HG03280 (cell line): ENCODE measurements around the gene CDC42BPB.

Source experiments
- ATAC-seq: cut with Tn5 transposase; IDR thresholded peaks from one replicate; pipeline ENCODE4 v1.9.1; 2021; ENCODE audit warnings: mild to moderate bottlenecking, moderate library complexity; ENCODE audit not compliant: unreplicated experiment

Gene CDC42BPB

DNA sequence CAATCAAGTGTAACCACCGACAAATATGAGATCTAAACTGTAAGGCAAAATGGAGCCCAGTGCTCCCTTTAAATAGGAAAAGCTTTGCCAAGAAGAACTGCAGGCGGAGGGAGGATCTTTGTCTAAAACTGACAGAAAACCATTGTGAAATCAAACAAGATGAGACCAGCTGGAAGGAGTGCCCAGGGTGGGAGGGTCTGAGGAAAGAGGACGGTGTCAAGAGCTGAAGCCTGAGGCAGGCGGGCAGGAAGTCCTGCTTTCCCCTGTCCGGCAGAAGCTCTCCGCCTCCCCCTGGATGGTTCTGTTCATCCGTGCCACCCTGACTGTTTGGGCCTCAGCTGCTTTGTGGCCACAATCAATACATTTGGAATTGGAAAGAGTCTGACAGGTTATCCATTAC is 37.5 kb downstream of the CDC42BPB start:
- ATAC-seq = no peak

DNA sequence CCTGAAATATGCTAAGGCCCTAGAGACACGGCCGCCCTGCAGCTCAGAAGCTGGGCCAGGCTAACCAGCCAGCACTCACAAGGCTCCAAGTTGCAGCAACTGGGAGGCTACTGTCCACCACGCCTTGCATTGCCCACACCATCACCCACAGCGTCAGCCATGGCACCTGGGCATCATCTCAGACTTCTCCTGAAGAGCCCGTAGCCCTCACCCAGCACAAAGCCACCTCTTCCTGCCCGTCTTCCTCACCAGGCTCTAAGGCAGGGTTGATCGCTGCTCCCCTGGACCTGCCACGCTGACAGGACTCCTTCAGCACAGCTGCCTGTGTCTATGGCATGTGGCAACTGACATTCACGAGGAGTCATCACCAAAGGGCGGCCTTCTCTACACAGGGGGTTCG is 38.1 kb downstream of the CDC42BPB start:
- no peak for ATAC-seq

DNA sequence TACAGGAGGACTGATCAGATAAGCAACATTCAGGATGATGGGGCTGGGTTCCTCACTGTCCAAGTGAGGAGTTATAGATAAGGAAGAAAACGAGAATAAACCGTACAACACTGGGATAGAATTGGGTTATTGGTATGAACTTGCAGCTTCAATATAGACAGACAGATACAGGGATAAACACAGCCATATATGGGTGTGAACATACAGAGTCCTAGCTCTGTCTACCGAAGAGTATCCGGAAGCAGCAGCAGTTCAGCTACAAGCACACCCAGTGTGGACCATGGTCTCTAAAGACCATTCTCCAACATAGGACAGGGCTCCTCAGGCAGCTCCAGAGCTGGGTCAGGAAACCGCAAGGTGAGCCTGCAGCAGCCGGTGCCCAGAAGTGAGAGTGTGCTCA is 40.8 kb downstream of the CDC42BPB start:
- no peak for ATAC-seq

DNA sequence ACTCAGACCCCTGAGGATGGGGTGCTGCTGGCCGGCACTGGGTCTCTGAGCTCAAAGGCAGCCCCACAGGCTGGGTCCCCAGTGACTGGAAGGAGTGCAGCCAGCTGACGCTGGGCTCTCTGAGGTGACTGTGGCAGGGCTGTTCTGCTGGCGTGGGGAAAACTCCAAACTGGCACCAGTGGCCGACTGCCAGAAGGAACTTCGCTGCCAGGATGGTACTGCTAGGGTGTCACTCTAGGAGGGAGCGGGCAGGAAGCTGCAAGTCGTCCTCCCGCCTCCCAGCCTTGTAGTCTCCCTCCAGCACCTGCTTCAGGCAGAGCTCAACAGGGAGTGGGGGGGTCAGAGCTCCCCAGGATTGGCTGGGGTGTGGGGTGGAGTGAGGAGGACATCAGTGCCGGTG is 41.3 kb downstream of the CDC42BPB start:
- ATAC-seq = no peak

DNA sequence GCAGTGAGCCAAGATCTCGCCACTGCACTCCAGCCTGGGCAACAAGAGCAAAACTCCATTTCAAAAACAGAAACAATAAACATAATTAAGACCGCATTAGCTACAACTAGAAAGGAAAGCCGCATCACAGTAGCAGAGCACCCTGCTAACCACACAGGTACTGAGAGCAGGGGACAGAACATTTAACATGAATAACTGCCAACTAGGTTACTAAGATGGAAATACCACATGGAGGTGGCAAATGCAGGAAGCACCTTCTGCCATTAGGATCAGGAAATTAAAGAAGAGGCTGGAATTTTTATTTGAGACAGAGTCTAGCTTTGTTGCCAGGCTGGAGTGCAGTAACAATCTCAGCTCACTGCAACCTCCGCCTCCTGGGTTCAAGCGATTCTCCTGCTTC is 41.9 kb downstream of the CDC42BPB start:
- ATAC-seq = no peak

DNA sequence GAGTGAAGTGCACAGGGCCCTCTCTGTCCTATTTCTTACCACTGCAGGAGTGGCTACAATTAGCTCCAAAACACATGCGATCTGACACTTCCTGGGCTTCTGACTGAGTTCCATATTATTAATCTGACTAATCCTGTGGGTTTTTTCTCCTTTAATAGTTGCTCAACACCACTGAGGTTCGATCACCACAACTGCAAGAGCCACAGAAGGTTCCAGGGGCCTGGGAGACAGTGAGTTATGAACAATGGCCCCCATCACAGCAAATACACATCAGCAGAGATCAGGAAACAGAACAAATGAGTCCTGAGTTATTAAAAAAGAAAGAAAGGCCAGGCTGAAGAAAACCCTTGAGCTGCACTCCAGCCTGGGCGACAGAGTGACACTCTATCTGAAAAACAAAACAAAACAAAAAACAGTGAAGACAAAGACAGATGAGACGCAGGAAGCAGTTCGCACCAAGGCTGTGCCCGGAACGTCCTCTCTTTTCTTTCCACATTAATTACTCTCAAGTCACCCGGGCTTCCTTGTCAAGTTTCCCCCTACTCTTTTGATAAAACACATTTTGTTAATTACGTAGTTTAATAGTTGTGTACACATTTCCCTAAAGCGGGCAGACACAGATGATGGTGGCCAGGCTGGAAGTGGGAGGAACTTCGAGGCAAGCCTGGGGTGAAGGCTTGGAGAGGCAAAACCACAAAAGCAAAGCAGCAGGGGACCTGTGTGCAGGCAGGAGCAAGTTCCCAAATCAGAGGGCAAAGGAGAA is 42.7 kb downstream of the CDC42BPB start:
- no peak for ATAC-seq

DNA sequence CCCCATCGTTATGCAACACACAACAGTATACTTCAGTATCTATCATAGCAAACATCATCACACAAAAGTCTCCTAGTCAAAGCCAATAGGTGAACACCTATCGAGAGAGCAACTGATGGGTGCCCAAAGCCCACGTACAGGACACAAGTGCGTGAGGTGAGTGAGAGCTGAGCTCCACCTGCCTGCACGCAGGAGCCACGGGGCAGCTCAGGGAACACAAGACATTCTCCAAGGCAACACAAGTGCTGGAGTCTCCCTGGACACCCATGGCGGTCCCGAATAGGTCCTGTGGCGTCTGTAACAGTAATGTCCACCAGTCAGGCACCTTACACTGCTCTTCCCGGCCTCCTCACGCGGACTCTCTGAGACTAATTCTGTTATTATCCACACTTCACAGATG is 44.3 kb downstream of the CDC42BPB start:
- ATAC-seq = no peak

DNA sequence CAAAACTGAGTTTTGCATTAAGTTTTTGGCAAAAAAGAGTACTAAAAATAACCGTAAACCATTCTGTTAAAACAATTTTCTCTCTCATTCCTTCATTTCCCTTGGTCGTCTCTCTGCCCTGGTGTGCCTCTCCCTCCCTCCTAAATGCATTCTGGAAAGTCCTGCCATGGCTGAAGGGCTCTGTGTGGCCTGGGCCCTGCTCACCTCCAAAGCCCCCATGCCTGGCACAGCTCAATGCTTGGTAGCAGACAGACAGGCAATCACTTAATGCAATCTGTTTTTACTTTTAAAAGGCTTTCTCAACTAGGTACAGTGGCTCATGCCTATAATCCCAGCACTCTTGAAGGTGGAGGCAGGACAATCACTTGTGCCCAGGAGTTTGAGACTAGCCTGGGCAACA is 47.8 kb downstream of the CDC42BPB start:
- no peak for ATAC-seq

DNA sequence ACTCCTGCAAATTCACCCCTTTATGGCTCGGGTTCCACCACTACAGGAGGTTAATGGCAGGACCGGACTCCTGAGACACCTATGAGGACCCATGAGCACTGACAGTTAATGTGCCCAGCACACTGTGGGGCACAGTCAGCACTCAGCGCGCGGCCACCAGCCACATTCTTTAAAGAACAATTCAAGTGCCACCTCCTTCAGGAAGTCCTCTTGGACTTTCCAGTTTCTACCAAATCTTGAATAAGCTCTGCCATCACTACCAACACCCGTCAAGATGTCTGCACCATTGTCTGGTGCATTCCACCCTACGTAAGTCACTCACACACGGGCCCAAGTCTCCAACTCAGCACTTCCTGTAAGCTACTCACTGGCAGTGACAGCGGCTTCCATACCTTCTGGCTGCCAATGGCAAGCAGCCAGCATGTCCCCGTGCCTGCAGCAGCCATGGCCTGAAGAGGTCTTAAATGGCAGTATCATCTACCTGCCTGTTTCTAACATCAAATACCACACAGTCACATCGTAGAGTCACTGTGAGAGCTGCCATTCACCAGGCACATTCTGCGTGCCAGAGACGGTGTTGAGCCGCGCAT is 48.5 kb downstream of the CDC42BPB start:
- no peak for ATAC-seq

DNA sequence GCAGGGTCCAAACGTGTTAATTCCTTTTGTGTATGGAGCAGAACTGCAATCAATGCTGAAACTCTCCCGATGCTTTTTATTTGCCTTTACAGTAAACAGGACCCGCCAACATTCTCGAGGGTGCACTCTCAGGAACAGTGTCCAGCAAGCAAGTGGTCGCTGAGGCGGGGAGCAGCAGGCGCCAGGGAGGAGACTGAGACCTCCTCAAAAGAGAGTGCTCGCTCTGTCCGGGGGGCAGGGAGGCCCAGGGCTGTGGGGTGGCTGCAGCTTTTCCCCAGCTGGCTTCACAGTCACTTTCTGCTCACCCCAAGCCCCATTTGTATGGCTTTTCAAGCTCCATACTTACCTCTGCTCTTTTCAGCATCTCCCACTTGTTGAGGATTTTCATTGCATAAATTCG is 49.2 kb downstream of the CDC42BPB start:
- ATAC-seq = no peak

DNA sequence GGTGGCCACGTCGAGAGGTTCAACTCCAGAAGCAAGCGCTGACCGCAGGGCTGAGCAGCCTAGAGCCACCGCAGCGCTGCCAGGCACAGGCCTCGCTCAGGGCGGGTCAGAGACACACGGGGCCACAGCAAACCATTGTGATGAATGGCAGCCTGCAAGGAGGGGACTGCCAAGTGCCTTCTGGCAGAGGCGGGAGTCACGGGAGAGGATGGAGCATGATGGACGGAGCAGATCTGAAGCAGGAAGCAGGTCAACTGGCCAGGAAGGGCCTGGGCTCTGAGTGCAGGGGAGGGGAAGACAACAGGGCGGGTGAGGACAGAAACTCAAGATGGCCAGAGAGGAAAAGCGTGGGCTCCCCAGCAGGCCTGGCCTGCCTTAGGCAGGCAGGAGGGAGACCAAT is 49.8 kb downstream of the CDC42BPB start:
- no peak for ATAC-seq

DNA sequence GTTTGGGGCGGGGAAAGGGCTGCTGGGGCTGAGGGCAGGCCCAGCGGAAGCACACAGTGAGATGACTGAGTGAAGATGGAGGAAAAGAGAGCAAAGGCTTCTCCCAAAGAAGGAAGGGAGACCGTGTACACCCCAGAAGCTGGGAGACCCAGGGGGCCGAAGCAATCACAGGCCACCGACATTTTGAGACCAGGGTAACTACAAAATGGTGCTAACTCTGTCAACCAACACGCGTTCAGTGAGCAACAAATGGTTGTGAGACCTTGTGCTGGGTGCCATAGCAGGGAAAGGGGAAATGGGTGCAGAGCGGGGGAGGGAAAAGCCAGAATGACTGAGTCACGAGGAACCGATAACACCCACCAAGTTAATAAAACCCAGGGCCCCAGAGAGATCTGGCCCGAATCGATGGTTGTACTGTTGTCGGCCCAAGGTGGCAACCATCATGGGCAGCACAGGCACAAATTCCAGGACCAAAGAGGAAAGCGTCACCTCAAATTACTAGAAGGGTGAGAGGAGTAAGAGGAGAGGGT is 50.3 kb downstream of the CDC42BPB start:
- ATAC-seq = no peak

DNA sequence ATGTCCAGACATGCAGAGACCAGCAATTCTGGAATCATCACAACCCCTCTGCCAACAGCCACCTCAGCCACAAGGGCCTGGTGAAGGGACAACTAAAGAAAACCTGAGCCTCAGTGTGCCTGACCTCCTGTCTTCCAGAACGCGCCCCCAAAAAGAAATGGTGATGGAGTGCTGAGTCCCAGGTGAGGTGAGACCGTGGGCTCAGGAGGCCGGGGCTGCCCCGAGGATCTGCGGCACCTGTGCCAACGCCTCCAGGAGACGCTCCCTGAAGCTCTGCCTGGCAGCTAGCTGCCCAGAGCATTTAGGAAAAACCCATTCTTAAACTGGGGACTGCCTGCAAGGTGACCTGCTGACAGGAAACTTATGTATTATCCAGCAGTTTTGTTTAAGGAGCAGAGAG is 51.2 kb downstream of the CDC42BPB start:
- ATAC-seq = no peak

DNA sequence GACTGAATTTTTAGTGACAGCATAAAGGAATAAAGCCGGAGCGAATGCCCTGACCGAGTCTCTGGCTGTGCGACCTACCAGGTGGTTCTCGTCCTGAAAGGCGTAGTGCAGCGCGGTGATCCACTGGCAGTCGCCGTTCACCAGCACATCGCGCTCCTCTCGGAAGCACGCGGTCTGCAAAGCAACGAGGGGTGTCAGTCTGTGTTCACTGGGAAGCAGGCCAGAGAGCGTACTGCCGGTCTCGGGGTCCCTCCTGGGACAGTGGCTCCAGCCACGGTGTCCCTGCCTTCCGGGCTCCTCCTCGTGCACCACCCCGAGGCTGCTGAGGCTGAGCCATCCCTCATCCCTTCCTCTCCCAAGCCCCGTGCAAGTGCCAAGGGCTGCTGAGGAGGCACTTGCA is 53.5 kb downstream of the CDC42BPB start:
- no peak for ATAC-seq

DNA sequence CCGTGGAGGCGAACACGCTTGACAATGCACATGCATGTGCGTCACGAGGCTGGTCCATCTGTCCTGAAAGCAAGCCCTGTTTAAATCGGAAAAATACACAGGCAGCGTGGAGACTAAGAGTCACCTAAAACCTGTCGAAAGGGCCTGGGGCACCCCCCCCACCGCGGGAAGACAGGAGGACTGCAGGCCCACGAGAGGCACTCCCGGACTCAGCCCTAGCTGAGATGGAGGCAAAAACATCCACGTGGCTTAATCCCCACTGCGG is 54.1 kb downstream of the CDC42BPB start:
- ATAC-seq = no peak

DNA sequence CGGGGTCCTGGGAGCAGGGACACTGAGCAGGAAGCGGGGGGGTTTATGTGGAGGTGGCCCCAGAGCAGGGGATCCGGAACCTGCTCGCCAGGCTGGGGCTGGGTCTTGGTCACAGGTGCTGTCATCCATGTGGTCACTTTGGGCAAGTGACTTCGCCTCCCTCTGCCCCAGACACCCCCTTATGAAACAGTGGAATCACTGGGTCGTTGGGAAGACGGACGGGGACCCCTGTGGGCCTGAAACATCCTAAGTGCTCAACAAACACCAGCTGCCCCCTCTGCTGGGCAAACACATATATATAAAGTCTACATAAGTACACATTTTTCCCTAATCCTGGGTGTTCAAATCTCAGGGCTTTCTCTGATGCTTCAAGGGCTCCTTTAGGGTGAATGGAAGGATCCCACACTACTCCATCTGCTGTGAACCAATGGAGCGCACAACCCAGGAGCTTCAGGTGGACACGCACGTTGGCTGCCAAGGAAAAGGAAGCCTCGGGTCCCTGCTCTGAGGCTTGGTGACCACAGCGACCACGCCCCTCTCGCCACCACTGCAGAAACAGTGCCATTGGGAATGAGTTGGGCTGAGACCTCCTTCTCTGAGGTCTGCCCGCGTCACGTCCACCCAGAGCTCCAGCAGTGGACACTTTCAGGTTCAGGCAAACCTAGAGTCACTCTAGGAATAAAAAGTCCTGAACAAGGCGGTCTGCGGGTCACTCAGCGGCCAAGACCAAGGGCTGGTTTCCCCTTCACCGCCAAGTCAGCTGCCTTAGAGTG is 54.6 kb downstream of the CDC42BPB start:
- ATAC-seq = no peak

DNA sequence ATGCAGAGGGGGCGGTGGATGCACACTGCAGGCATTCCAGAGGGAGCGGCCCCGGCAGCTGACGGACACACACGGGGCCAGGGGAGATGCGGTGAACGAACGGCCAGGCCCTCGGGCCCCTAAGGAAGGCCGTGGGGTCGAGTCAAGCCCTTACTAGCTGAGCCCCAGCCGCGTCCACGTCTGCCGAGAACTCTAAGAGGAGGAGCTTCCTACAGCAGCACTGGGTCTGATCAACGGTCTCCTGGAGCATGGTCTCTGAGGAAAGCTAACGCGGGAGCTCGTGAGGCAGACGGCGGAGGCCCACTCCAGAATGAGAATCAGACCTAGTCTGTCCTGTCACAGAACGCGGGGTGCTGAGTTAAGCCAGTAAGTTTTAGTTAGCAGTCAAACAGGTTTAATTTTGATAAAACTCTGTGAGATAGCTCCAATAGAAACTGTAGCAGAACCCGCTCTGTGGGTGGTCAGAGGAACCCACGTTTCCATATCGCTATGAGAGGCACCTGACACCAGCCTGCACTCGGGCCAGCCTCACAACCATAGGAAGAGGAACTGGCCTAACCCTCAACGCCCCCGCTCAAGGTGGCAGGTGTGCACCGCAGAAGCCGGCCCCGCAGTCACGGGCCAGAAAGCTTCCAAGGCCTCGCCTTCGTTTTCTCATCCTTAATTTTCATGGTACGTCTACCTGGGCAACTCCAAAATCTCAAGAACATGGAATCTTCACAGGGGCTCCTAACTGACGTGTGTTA is 55.5 kb downstream of the CDC42BPB start:
- no peak for ATAC-seq

DNA sequence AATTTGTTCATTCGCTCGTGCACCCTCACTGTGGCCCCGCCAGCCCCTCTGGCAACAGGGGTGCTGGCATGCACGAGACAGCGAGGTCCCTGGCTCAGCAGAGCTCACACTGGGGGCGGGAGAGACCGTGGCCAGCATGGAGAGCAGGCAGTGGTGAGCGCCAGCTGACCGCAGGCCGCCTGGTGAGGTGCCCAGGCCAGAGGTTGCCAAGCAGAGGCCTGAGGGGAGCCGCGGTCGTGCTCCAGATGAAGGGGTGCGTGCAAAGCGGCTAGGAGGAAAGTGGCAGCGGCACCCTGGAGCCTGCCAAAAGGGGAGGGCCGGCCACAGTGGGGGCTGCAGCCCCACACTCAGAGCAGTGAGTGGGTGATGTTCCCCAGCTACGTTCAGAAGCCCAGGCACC is 56.1 kb downstream of the CDC42BPB start:
- ATAC-seq = no peak

DNA sequence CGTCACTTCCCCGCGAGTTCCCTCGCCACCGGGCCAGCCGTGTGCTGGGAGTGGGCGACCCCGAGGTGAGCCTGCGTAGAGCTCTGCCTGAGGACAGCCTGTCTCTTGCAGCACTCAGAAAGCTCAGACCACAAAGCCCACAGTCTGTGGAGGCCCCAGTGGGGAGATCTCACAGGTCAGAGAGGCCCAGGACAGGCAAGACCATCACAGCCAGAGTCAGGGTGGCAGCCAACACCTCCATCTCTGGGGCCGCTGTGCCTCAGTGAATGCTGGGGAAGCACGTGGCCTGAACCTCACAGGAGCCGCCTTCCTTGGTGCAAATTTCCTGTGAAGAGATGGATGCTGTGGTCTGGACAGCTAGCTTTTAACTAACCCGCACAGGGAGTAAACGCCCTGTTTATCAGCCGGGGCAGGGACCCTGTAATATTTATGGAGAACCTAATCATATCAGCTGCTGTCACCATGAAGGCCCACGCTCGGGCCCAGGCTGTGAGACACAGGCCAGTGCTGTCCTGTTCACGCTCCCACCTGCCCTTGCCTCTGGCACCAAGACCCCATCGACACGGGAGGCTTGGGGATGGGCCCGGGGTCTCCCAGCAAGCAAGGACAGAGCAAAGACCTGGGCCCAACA is 56.9 kb downstream of the CDC42BPB start:
- no peak for ATAC-seq

DNA sequence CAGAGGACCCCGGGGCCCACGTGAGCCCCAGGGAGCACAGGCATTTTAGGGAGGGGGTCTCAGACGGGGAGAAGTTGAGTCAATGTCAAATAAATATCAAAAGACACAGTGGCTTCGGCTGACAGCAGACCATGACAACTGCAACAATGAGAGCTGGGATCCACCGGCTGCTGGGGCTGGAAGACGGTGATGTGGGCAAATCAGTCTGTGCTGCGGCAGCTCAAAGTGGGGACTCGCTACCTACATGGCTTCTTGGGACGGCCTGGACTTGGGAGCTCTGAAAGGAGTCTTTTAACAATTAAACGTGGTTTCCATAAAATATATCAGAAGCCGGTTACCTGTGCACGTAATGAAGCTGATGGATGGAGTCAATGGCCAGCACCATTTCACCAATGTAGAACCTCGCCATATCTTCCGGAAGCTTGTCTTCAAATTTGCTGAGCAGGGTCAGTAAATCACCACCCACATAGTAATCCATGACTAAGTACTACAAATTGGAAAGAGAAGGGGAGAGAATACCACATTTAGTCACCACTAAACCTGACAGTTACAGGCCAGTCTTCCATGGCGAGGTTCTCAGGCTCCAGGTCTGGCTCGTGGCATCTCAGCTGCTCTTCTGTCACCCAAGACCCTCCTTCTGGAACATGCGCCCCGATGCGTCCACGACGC is 58.0 kb downstream of the CDC42BPB start:
- no peak for ATAC-seq
